ENCODE data around the gene CCDC187. TPM values are rescaled to one million over a fixed set of nuclear protein-coding genes. Genes with fewer than 3 reads are reported as not detected.
A peak's percentile ranks its signal among the peaks of the same experiment; 100 is the strongest.

The CCDC187 gene
- total RNA-seq, 1 experiment from 2014 or later = not detected

- Histone ChIP-seq H3K9me3 (ENCODE audit: low read depth, low read length, poor library complexity, severe bottlenecking) (no peaks in the 10 kb centered on the region), H3K4me3 (ENCODE audit: low read depth, low read length, poor library complexity, severe bottlenecking) (no peak overlapping the region), H3K27me3 (replicated peaks; ENCODE audit: insufficient read depth, low read depth, low read length, poor library complexity) (no peaks in the 10 kb centered on the region), H3K27ac (ENCODE audit: low read depth, low read length, poor library complexity, severe bottlenecking) (no peak overlapping the region), H3K36me3 (ENCODE audit: insufficient read depth, low read length, poor library complexity, severe bottlenecking) (no peaks in the 10 kb centered on the region), H3K4me1 (ENCODE audit: insufficient read depth, low read length, poor library complexity, severe bottlenecking) (no peaks in the 10 kb centered on the region)
- ChIA-PET CTCF (no interaction called here), POLR2A (ENCODE audit: low non-redundant PET) (no interaction called here)
- BruUV-seq (replicated peaks) = no TSS peak
- DNase-seq (ENCODE audit: low spot score) = no peak
- TF ChIP-seq CTCF (conservative IDR thresholded peaks at IDR 0.05; ENCODE audit: low read depth, low read length) (no peak), EZH2 (IDR thresholded peaks at IDR 0.05; ENCODE audit: borderline replicate concordance, low read depth, low read length, poor library complexity, severe bottlenecking) (no peak)
- intact Hi-C loops (cut with micrococcal nuclease; ENCODE audit: unreplicated experiment) = no loop called here
Measured at GRCh38 chr9:136258299-136258625, 45.6 kb downstream of the CCDC187 start.

GRCh38 chr9:136257381-136258298 lies 46.3 kb downstream of the CCDC187 start:
- Histone ChIP-seq H3K36me3 (ENCODE audit: insufficient read depth, low read length, poor library complexity, severe bottlenecking) (no peaks in the 10 kb centered on the region), H3K27ac (ENCODE audit: low read depth, low read length, poor library complexity, severe bottlenecking) (no peak overlapping the region), H3K27me3 (replicated peaks; ENCODE audit: insufficient read depth, low read depth, low read length, poor library complexity) (no peaks in the 10 kb centered on the region), H3K4me3 (ENCODE audit: low read depth, low read length, poor library complexity, severe bottlenecking) (no peak overlapping the region), H3K9me3 (ENCODE audit: low read depth, low read length, poor library complexity, severe bottlenecking) (no peaks in the 10 kb centered on the region), H3K4me1 (ENCODE audit: insufficient read depth, low read length, poor library complexity, severe bottlenecking) (no peaks in the 10 kb centered on the region)
- DNase-seq (ENCODE audit: low spot score) = no peak
- intact Hi-C loops (cut with micrococcal nuclease; ENCODE audit: unreplicated experiment) = no loop called here
- ChIA-PET POLR2A (ENCODE audit: low non-redundant PET) (no interaction called here), CTCF (no interaction called here)
- TF ChIP-seq CTCF (conservative IDR thresholded peaks at IDR 0.05; ENCODE audit: low read depth, low read length) = no peak
- no peak for TF ChIP-seq EZH2 (IDR thresholded peaks at IDR 0.05; ENCODE audit: borderline replicate concordance, low read depth, low read length, poor library complexity, severe bottlenecking)
- no TSS peak for BruUV-seq (replicated peaks)

GRCh38 chr9:136255896-136256890 lies 47.7 kb downstream of the CCDC187 start:
- DNase-seq (ENCODE audit: low spot score) = peak; percentile 45
- intact Hi-C loops (cut with micrococcal nuclease; ENCODE audit: unreplicated experiment) = no loop called here
- TF ChIP-seq CTCF (conservative IDR thresholded peaks at IDR 0.05; ENCODE audit: low read depth, low read length) = peak; percentile 27; the same call in 1 of the 2 replicates
- no peak for TF ChIP-seq EZH2 (IDR thresholded peaks at IDR 0.05; ENCODE audit: borderline replicate concordance, low read depth, low read length, poor library complexity, severe bottlenecking)
- no peaks in the 10 kb centered on the region for H3K4me1 ChIP-seq (ENCODE audit: insufficient read depth, low read length, poor library complexity, severe bottlenecking)
- no peak overlapping the region for H3K4me3 ChIP-seq (ENCODE audit: low read depth, low read length, poor library complexity, severe bottlenecking)
- ChIA-PET CTCF (no interaction called here), POLR2A (ENCODE audit: low non-redundant PET) (no interaction called here)
- no peaks in the 10 kb centered on the region for H3K9me3 ChIP-seq (ENCODE audit: low read depth, low read length, poor library complexity, severe bottlenecking)
- H3K27ac ChIP-seq (ENCODE audit: low read depth, low read length, poor library complexity, severe bottlenecking) = no peak overlapping the region
- no peaks in the 10 kb centered on the region for H3K36me3 ChIP-seq (ENCODE audit: insufficient read depth, low read length, poor library complexity, severe bottlenecking)
- no peaks in the 10 kb centered on the region for H3K27me3 ChIP-seq (replicated peaks; ENCODE audit: insufficient read depth, low read depth, low read length, poor library complexity)
- no TSS peak for BruUV-seq (replicated peaks)
